ENCODE measurements around the gene SAP130. TPM values are rescaled to one million over a fixed set of nuclear protein-coding genes. Genes with fewer than 3 reads are reported as not detected.

SAP130 gene
- total RNA-seq, 2 donors from 2014 or later, result 21.9 to 55.4 TPM

DNA sequence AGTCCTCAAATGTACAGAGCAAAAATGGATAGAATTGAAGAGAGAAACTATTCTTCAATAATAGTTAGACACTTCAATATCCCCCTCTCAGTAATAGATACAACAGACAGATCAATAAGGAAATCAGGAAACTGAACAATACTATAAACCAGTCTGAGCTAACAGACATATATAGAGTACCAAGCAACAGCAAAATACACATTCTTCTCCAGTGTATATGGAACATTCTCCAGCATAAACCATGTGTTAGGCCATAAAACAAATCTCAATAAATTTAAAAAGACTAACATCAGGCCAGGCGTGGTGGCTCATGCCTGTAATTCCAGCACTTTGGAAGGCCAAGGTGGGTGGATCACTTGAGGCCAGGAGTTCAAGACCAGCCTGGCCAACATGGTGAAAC lies 98.4 kb downstream of the SAP130 start:
- Histone ChIP-seq H3K27ac (no peak overlapping the region), H3K9me3 (no peaks in the 10 kb centered on the region), H3K27me3 (replicated peaks; ENCODE audit: insufficient read depth) (no peaks in the 10 kb centered on the region), H3K36me3 (no peaks in the 10 kb centered on the region), H3K4me3 (no peak overlapping the region), H3K4me1 (replicated peaks) (no peaks in the 10 kb centered on the region)
- TF ChIP-seq POLR2AphosphoS5 (IDR thresholded peaks at IDR 0.05) (no peak), POLR2A (IDR thresholded peaks at IDR 0.05) (no peak)
- TF ChIP-seq, protein P1, sequence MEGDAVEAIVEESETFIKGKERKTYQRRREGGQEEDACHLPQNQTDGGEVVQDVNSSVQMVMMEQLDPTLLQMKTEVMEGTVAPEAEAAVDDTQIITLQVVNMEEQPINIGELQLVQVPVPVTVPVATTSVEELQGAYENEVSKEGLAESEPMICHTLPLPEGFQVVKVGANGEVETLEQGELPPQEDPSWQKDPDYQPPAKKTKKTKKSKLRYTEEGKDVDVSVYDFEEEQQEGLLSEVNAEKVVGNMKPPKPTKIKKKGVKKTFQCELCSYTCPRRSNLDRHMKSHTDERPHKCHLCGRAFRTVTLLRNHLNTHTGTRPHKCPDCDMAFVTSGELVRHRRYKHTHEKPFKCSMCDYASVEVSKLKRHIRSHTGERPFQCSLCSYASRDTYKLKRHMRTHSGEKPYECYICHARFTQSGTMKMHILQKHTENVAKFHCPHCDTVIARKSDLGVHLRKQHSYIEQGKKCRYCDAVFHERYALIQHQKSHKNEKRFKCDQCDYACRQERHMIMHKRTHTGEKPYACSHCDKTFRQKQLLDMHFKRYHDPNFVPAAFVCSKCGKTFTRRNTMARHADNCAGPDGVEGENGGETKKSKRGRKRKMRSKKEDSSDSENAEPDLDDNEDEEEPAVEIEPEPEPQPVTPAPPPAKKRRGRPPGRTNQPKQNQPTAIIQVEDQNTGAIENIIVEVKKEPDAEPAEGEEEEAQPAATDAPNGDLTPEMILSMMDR (IDR thresholded peaks at IDR 0.05), result no peak
- WGBS, result 83% methylated on average over 1 of the region's 1 CpG
- no peak for DNase-seq (ENCODE audit: low spot score)
- intact Hi-C loops (cut with DNase I), result no loop called here

DNA sequence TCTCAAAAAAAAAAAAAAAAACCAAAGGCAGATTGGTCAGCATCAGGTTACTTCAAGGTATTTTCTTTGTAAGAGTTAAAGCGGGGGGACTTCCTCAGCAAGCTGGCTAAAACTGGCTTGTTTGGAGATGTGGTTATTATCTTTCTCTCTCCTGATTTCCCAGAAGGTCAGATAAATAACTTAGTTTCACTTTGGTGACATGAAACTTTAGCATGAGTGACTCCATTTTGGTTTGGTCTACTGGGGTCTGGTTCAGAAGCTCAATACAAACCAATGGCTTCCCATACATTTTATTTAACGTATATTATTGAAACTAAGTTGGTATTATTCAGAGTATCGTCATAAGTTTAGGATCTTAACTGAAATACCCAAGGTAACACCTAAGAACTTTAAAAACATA lies 100.5 kb downstream of the SAP130 start:
- H3K9me3 ChIP-seq, result no peaks in the 10 kb centered on the region
- TF ChIP-seq POLR2AphosphoS5 (IDR thresholded peaks at IDR 0.05) (no peak), POLR2A (IDR thresholded peaks at IDR 0.05) (no peak)
- TF ChIP-seq, protein P1 (IDR thresholded peaks at IDR 0.05), result no peak
- no peaks in the 10 kb centered on the region for H3K27me3 ChIP-seq (replicated peaks; ENCODE audit: insufficient read depth)
- intact Hi-C loops (cut with DNase I), result no loop called here
- no peaks in the 10 kb centered on the region for H3K36me3 ChIP-seq
- whole genome bisulfite sequencing, result 84% methylated on average over 3 of the region's 3 CpGs
- DNase-seq (ENCODE audit: low spot score), result no peak
- no peak overlapping the region for H3K27ac ChIP-seq
- H3K4me1 ChIP-seq (replicated peaks), result no peaks in the 10 kb centered on the region
- H3K4me3 ChIP-seq, result no peak overlapping the region

DNA sequence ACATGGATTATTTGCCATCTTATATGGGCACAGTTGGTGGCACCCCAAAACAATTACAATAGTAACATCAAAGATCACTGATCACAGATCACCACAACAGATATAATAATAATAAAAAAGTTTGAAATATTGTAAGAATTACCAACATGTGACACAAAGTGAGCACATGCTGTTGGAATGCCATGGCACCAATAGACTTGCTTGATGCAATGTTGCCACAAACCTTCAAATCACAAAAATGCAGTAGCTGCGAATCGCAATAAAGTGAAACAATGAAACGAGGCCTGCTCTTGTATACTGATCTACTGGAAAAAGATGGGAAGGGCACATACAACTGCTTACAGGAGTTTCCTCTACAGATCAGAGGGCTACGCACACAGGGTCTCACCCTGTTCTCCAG lies 109.9 kb downstream of the SAP130 start:
- H3K4me1 ChIP-seq (replicated peaks), result no peaks in the 10 kb centered on the region
- H3K27me3 ChIP-seq (replicated peaks; ENCODE audit: insufficient read depth), result no peaks in the 10 kb centered on the region
- DNase-seq (ENCODE audit: low spot score), result no peak
- no peaks in the 10 kb centered on the region for H3K36me3 ChIP-seq
- WGBS, result 93% methylated on average over 4 of the region's 4 CpGs
- H3K4me3 ChIP-seq, result no peak overlapping the region
- H3K27ac ChIP-seq, result no peak overlapping the region
- no peaks in the 10 kb centered on the region for H3K9me3 ChIP-seq
- TF ChIP-seq POLR2A (IDR thresholded peaks at IDR 0.05), result no peak
- no peak for TF ChIP-seq POLR2AphosphoS5 (IDR thresholded peaks at IDR 0.05)
- TF ChIP-seq, protein P1 (IDR thresholded peaks at IDR 0.05), result no peak
- intact Hi-C loops (cut with DNase I), result no loop called here

DNA sequence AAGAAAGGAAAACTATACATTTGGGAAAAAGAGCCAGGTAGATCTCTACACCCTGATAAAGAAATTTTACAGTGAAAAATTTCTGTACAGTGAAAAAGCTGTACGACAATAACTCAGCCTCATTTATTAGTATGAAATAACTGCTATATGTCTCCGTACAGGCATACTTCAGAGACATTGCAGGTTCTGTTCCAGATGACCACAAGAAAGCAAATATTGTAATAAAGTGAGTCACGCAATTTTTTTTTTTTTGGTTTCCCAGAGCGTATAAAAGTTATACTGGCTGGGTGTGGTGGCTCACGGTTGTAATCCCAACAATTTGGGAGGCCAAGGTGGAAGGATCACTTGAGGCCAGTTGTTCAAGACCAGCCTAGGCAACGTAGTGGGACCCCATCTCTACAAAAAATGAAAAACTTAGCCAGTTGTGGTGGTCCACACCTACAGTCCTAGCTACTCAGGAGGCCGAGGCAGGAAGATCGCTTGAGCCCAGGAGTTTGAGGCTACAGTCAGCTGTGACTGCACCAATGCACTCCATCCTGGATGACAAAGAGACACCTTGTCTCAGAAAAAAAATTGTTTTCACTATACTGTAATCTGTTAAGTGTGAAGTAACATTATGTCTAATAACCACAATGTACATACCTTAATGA lies 113.9 kb downstream of the SAP130 start:
- Histone ChIP-seq H3K36me3 (no peaks in the 10 kb centered on the region), H3K27ac (no peak overlapping the region), H3K4me3 (no peak overlapping the region), H3K9me3 (no peaks in the 10 kb centered on the region), H3K4me1 (replicated peaks) (no peaks in the 10 kb centered on the region), H3K27me3 (replicated peaks; ENCODE audit: insufficient read depth) (no peaks in the 10 kb centered on the region)
- WGBS, result 66% methylated on average over 8 of the region's 8 CpGs
- no peak for TF ChIP-seq POLR2A (IDR thresholded peaks at IDR 0.05)
- TF ChIP-seq, protein P1 (IDR thresholded peaks at IDR 0.05), result no peak
- peak; percentile 82 for TF ChIP-seq POLR2AphosphoS5 (IDR thresholded peaks at IDR 0.05)
- DNase-seq (ENCODE audit: low spot score), result no peak
- intact Hi-C loops (cut with DNase I), result no loop called here

DNA sequence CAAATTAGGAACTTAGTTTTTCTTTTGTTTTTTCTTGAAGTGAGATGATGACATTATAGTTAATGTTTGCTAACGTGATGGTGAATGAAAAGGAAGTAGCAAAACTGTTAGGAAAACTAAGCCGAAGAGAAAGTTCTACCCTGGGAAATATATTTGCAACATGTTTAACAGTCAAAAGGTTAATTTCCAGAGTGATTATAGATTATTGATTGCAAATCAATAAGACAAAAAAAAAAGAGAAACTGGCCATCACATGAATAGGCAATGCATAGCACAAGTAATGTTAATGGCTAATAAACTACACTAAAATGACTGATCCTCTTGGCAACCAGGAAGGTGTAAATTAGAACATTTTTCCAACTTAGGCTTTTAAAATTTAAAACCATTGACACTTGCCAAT lies 116.1 kb downstream of the SAP130 start:
- no peak overlapping the region for H3K4me3 ChIP-seq
- no peaks in the 10 kb centered on the region for H3K27me3 ChIP-seq (replicated peaks; ENCODE audit: insufficient read depth)
- no peaks in the 10 kb centered on the region for H3K9me3 ChIP-seq
- no peaks in the 10 kb centered on the region for H3K4me1 ChIP-seq (replicated peaks)
- DNase-seq (ENCODE audit: low spot score), result no peak
- TF ChIP-seq, protein P1 (IDR thresholded peaks at IDR 0.05), result no peak
- TF ChIP-seq POLR2AphosphoS5 (IDR thresholded peaks at IDR 0.05) (no peak), POLR2A (IDR thresholded peaks at IDR 0.05) (no peak)
- H3K27ac ChIP-seq, result no peak overlapping the region
- WGBS, result 69% methylated on average over 2 of the region's 2 CpGs
- intact Hi-C loops (cut with DNase I), result no loop called here
- H3K36me3 ChIP-seq, result no peaks in the 10 kb centered on the region

Data from prostate gland (tissue), 2 donors.